RWPE2 (cell line): ENCODE measurements around the gene RPTN.

Experiments used
- ATAC-seq: fragments of 200-7000 bp; cut with Tn5 transposase; 3 replicates; pipeline ENCODE4 v1.9.1; 2021; ENCODE audit warnings: low read depth
- DNase-seq: peaks from one replicate; pipeline ENCODE4 v3.0.0-alpha.2; 2020; ENCODE audit warnings: low spot score
- H3K27ac ChIP-seq: fragments of 450-650 bp; 2 replicates; pipeline ENCODE4 v1.5.1; 2017; ENCODE audit warnings: mild to moderate bottlenecking; ENCODE audit not compliant: poor library complexity, severe bottlenecking
- H3K27me3 ChIP-seq: fragments of 250-450 bp; sonication (Bioruptor Pico); 2 replicates; pipeline ENCODE4 v1.5.1; 2021; ENCODE audit warnings: mild to moderate bottlenecking, moderate library complexity; ENCODE audit not compliant: insufficient read depth, poor library complexity, severe bottlenecking
- H3K36me3 ChIP-seq: fragments of 250-450 bp; sonication (Bioruptor Pico); 2 replicates; pipeline ENCODE4 v1.5.1; 2020; ENCODE audit warnings: low read depth, mild to moderate bottlenecking, moderate library complexity
- H3K4me1 ChIP-seq: fragments of 250-450 bp; sonication (Bioruptor Pico); 2 replicates; pipeline ENCODE4 v1.5.1; 2021; ENCODE audit warnings: mild to moderate bottlenecking, moderate library complexity; ENCODE audit not compliant: insufficient read depth, poor library complexity, severe bottlenecking
- H3K4me3 ChIP-seq: fragments of 250-450 bp; sonication (Bioruptor Pico); 2 replicates; pipeline ENCODE4 v1.5.1; 2021; ENCODE audit warnings: mild to moderate bottlenecking, moderate library complexity; ENCODE audit not compliant: severe bottlenecking
- H3K9me3 ChIP-seq: fragments of 250-450 bp; sonication (Bioruptor Pico); 2 replicates; pipeline ENCODE4 v1.5.1; 2021; ENCODE audit warnings: mild to moderate bottlenecking, moderate library complexity; ENCODE audit not compliant: severe bottlenecking
- CTCF ChIP-seq: fragments of 450-650 bp; IDR thresholded peaks from one replicate; pipeline ENCODE4 v1.5.1; 2017; ENCODE audit warnings: mild to moderate bottlenecking, moderate library complexity; ENCODE audit not compliant: poor library complexity, severe bottlenecking

RPTN gene

GRCh38 chr1:152166966-152167365 lies 7.9 kb upstream of the RPTN start:
- Histone ChIP-seq H3K9me3 (no peaks in the 10 kb centered on the region), H3K36me3 (no peaks in the 10 kb centered on the region), H3K4me1 (peaks cover 45% of the 10 kb centered on the region), H3K4me3 (no peak overlapping the region), H3K27me3 (no peaks in the 10 kb centered on the region), H3K27ac (peak overlapping the region; percentile 53)
- TF ChIP-seq CTCF = no peak
- DNase-seq = no peak
- no peak for ATAC-seq

DNA sequence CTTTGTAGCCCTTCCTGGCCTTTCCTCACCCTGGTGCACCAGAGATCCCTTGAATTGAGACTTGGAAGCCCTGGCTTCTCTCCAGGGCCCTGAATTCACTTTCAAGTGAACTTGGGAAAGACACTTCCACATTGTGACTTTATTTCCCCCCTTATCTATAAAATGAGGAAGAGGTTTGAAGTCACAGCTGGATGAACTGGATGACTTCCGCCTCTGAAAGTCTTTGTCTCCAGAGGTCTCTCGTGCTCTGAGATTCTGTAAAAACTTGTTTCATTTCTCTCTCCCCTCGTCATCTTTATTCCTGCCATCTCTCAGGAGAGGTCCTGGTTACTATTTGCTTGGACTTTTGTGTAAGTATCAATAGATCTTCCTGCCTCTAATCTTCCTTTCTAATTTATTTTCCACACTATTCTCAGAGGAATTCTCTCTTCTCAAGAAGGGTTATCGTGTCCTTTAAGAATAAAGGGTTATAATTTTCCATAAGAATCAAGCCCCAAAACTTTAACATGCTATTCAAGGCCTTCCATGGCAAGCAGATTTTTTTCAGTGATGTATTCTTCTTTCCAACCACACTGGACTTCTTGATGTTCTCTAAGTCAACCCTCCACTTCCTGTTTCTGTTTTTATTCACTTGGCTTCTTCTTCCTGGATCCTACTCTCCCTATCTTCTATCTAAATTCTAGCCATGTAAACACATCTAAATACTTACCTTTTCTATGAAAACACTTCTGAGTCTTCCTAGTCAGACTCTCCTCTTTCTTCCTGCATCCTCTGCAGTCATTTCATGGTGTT lies 6.5 kb upstream of the RPTN start:
- Histone ChIP-seq H3K27me3 (no peaks in the 10 kb centered on the region), H3K27ac (peak overlapping the region; percentile 28), H3K9me3 (no peaks in the 10 kb centered on the region), H3K36me3 (no peaks in the 10 kb centered on the region), H3K4me1 (peaks cover 45% of the 10 kb centered on the region), H3K4me3 (no peak overlapping the region)
- TF ChIP-seq CTCF = no peak
- no peak for DNase-seq
- ATAC-seq = no peak

GRCh38 chr1:152164517-152165136 lies 5.6 kb upstream of the RPTN start:
- no peaks in the 10 kb centered on the region for H3K9me3 ChIP-seq
- peaks cover 45% of the 10 kb centered on the region for H3K4me1 ChIP-seq
- peak overlapping the region; percentile 28 for H3K27ac ChIP-seq
- peak; percentile 37; the same call in 2 of the 3 replicates for ATAC-seq
- no peak overlapping the region for H3K4me3 ChIP-seq
- TF ChIP-seq CTCF = no peak
- H3K27me3 ChIP-seq = no peaks in the 10 kb centered on the region
- no peaks in the 10 kb centered on the region for H3K36me3 ChIP-seq
- no peak for DNase-seq

GRCh38 chr1:152162792-152163463 lies 3.9 kb upstream of the RPTN start:
- no peaks in the 10 kb centered on the region for H3K36me3 ChIP-seq
- H3K4me1 ChIP-seq = peaks cover 32% of the 10 kb centered on the region
- TF ChIP-seq CTCF = no peak
- H3K27ac ChIP-seq = peak overlapping the region; percentile 47
- ATAC-seq (peak; percentile 93), DNase-seq (no peak)
- no peaks in the 10 kb centered on the region for H3K27me3 ChIP-seq
- H3K4me3 ChIP-seq = no peak overlapping the region
- no peaks in the 10 kb centered on the region for H3K9me3 ChIP-seq
